DND-41 (cell line): ENCODE results near the gene MBLAC2.

ENCODE experiments used
- EZH2 ChIP-seq: IDR thresholded peaks from 3 replicates; pipeline ENCODE4 v1.6.1; 2012; ENCODE audit warnings: borderline replicate concordance, low read depth, mild to moderate bottlenecking, moderate library complexity, low read length, inconsistent platforms; ENCODE audit not compliant: severe bottlenecking
- TF ChIP-seq, protein P1 (sequence below): IDR thresholded peaks from 2 replicates; pipeline ENCODE4 v1.5.1; 2012; ENCODE audit warnings: borderline replicate concordance, low read length, moderate library complexity, mild to moderate bottlenecking; ENCODE audit not compliant: poor library complexity, severe bottlenecking; ENCODE audit errors: extremely low read depth

DNA sequence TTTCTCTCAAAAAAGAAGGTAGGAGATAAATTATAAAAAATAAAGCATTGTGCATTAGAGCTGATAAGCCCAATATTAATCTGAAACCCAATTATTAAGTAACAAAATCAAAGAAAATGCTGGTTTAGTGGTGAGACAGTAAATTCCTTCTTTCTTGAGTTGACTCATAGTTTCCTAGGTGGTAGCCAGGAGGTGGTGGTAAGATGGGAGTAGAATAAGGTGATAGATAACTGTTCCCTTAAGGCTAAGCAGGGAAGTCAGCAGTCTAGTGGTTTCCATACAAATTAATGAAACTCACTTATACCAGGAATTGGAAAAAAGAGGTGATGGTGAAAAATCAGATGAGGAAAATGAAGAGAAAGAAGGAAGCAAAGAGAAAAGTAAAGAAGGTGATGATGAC lies 31.6 kb upstream of the MBLAC2 start:
- TF ChIP-seq, protein P1, sequence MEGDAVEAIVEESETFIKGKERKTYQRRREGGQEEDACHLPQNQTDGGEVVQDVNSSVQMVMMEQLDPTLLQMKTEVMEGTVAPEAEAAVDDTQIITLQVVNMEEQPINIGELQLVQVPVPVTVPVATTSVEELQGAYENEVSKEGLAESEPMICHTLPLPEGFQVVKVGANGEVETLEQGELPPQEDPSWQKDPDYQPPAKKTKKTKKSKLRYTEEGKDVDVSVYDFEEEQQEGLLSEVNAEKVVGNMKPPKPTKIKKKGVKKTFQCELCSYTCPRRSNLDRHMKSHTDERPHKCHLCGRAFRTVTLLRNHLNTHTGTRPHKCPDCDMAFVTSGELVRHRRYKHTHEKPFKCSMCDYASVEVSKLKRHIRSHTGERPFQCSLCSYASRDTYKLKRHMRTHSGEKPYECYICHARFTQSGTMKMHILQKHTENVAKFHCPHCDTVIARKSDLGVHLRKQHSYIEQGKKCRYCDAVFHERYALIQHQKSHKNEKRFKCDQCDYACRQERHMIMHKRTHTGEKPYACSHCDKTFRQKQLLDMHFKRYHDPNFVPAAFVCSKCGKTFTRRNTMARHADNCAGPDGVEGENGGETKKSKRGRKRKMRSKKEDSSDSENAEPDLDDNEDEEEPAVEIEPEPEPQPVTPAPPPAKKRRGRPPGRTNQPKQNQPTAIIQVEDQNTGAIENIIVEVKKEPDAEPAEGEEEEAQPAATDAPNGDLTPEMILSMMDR = no peak
- TF ChIP-seq EZH2 = no peak
